Stimulated activated CD4-positive, alpha-beta T cell treated with anti-CD3 and anti-CD28 coated beads, Interleukin-1b, Interleukin-23, amount 100 ng/mL, for 24 hours (primary cell): Measurements from ENCODE around the gene EMSY.
"Not testable (repeated sequence)": the region's sequence is repeated elsewhere in the genome, so short reads cannot be mapped to it uniquely, and the experiment has no call there.

Experiments used
- DNase-seq, 4 experiments: peaks; one replicate each; pipeline ENCODE4 v3.0.0-alpha.2; 2020; ENCODE audit warnings: low read depth in 4 of 4, low spot score in 1 of 4

The EMSY gene

GRCh38 chr11:76444384-76445120 lies at the start of gene EMSY:
EMSY (plus strand) TSS chr11:76445018; CDS start chr11:76446939, 1,921 bp downstream.
- peak; percentile 59 to 90 (median 76) for DNase-seq

DNA sequence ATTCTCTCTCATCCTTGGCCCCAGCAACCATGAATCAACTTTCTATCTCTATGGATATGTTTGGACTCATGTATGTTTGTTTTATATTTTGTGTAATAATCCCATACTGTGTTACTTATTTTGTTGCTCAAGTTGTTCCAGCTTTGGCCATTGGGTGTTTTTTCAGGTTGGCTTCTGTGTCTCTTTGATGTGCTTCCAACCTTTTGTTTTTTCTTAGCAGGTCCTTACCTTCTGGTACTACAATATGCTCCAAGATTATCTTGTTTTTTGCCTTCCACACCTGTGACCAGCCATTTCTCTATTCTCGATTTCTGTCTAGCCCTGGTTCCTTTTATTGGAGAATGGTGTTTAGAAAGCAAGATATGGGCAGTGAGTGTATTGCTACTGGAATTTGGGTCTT lies 49.5 kb upstream of the EMSY start:
- no peak for DNase-seq

- DNase-seq = no peak
Observed at GRCh38 chr11:76397383-76397782, 47.4 kb upstream of the EMSY start.

DNA sequence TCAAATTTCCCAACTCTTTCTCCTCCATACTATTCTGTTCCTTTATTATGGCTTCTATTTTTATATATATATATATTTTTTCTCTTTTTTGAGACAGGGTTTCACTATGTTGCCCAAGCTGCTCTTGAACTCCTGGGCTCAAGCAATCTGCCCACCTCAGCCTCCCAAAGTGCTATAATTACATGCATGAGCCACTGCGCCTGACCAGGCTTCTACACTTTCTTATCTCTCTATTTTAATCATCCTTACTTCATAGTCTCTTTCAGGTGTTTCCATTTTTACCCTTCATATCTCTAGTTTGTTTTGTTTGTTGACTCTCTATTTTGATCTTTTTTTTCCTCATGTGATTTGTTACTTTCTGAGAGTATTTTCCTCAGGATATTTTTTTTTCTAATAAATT lies 43.9 kb upstream of the EMSY start:
- DNase-seq = no peak

DNA sequence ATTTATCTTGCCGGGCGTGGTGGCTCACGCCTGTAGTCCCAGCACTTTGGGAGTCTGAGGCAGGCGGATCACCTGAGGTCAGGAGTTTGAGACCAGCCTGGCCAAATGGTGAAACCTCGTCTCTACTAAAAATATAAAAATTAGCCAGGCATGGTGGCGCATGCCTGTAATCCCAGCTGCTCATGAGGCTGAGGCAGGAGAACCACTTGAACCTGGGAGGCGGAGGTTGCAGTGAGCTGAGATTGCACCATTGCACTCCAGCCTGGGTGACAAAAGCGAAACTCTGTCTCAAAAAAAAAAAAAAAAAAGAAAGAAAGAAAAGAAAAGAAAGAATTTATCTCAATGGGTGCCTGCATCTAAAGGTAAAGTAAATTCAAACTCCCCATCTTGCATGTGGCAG lies 43.3 kb upstream of the EMSY start:
- not testable (repeated sequence) for DNase-seq

DNA sequence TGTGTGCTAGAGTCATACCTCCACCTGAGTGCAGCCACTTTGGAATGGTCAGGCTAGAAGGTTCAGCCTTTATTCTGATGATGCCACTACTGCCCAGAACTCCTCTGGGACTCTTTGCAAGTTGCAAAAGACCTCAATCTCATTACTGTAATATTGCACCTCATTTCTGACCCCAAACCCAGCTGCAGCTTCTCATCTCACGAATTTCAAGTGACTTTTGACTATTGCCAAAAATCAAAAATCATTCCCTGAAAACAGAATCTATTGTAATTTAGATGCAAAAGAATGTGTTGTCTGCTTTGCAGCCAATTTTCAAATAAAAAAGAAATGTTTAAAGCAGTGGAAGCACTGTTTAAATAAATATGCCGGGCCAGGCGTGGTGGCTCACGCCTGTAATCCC lies 38.5 kb upstream of the EMSY start:
- DNase-seq = no peak

DNA sequence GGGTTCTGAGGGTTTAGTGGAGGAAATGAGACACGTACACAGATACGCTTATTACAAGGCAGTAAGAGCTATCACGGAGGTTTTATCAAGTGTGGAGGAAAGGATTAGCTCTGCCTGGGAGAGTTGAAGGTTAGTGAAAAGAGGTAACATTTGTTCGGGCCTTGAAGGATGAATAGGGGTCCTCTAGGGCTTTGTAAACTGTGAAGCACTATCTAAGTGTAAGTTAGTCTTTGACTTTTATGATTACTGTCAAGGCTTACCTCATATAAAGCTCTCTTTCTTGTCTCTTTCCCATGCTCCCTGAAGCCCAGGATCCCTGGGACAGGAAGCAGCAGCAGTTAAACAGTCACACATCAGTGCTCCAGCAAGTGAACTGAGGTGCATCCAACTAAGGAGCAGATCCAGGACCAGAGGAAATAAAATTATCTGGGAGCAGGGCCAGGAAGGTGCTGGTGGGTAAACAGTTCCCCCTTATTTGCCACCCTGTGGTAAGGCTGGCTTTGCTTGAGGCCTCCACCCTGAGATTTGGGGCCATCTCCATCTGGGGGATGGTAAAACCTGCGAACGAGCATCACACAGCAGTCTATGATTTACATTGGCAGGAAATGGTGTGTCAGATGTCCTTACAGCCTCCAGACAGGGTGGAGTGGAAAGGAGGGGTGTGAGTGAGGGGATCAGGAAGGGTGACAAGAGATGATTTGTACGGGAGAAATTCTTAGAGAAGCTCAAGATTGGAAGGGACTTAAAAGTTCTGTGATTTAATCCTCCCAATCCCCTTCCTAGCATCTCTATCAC lies 36.5 kb upstream of the EMSY start:
- DNase-seq = no peak

GRCh38 chr11:76410851-76411357 lies 33.9 kb upstream of the EMSY start:
- no peak for DNase-seq

DNA sequence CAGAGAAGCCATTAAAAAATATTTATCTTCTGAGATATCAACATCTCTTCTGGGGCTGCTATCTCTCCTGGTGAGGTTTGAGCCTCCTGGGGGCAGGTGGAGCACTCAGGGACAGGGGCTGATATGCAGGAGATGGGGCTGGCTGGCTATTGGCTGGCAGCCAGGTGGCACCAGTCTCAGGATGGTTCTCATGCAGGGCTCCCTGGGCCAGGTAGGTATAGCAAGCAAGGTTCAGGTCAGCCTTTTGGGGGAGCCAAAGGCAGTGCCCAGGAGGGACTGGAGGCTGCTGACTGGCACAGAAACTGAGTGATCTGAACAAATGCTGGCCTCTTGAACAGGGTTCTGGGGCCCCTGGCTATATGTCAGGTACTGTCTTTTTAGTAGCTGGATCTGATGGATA lies 29.7 kb upstream of the EMSY start:
- no peak for DNase-seq

DNA sequence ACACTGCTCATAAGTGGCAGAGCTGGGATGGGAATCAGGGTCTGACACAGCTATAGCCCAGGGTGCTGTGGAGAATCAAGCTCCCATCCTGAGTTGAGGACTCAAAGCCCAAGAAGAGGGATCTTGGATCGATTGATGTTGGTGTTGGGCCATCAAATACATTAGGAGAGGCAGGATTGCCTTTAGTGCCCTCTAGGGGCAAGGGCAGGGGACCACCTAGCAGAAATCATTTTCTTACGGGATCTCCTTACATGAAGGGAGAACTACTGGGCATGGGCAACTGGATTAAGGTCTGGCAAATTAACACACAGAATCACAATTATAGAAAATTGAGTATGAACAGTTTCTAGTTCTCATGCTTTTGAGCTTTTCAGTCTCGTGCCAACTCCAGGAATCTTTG lies 24.9 kb upstream of the EMSY start:
- no peak for DNase-seq

GRCh38 chr11:76424379-76424778 lies 20.4 kb upstream of the EMSY start:
- no peak for DNase-seq

DNA sequence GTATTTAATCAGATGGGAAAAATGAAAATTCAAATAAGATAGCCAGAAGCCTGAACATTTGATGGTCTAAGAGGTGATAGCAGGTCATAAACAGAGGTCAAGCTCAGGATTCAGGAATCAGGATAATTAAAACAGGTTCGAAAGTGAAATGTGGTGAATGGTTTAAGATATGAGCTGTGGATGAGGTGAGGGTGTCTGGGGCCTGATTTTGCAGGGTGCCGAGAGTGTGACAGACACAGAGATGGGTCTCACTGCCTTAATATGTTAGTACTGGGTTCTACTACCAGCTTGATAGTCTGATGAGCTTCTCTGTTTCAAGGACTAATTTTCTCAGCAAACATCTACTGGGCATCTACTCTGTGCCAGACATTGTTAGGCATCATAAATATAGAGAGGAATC lies 19.9 kb upstream of the EMSY start:
- no peak for DNase-seq

- no peak for DNase-seq
Observed at GRCh38 chr11:76426660-76427059, 18.2 kb upstream of the EMSY start.

- DNase-seq = no peak
Observed at GRCh38 chr11:76436020-76436419, 8.8 kb upstream of the EMSY start.

DNA sequence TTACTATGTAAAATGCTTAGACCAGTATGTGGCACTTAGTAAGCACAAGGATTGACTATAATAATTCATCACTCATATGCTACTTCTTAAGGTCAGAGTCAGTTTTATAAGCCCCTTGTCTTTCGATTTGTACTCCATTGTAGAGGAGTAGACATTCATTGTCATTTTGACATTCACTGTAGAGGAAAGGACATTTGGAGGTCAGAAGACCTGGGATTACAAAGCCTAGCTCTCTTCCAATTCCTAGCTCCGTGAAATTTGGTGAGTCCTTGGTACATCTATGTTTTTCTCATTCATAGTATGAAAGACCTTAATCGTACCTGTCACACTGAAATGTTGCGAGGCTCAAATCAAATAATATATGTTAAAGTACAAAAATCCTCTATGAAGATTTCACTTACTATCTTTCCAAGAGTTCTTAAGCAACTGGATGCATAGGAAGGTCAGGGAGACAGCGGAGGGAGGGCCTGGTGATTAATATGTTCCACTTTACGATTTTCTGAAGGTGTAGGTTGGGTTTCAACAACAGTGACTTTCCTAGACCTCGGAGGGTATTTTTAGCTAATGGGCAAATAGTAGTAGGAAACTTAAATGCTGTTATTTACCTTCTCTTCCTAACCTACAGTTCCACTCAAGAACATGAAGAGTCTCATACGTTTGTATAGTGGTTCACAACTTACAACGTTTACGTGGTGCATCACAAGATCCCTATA lies 1.4 kb upstream of the EMSY start:
- no peak for DNase-seq

- no peak for DNase-seq
Observed at GRCh38 chr11:76444065-76444383, 794 bp upstream of the EMSY start.

GRCh38 chr11:76445121-76446084 lies 585 bp downstream of the EMSY start:
- DNase-seq = peak; percentile 24 to 58 (median 33)

DNA sequence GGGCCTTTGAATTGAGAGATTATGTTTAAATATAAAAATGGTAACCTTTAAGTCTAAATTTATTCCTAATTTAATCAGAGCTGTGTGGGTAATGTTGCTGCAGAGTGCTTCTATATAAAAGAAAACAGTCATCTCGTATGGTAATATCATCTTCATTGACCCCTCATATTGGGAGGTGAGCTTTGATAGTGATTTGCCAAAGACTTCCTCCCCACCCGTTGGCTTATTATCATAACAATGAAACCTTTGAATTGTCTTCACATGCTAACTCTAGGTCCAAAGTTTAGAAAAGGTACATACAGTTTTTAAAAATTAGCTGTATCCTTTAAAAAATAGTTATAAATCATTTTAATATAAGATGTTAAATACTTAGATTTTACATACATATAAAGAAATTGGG lies 3.7 kb downstream of the EMSY start:
- DNase-seq = no peak

GRCh38 chr11:76453248-76453647 lies 8.4 kb downstream of the EMSY start:
- DNase-seq = no peak

- DNase-seq = no peak
Observed at GRCh38 chr11:76455331-76455730, 10.5 kb downstream of the EMSY start.

DNA sequence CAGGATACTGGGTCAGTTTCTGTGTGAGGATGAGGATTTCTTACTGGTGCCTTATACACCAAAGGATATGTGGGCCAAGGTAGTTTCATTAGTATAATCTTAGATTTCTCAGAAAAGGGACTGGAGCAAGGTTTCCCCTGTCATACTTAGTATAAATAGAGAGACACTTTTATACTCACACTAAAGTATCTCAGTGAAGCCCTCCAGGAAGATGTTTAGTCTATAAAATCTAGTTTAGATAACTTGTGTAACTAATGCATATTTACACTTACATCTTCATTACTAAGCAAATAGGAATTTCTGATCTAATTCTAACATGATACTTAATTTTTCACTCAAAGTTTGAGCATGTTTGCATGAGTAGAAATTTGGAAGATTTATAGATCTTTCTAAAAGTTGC lies 11.1 kb downstream of the EMSY start:
- no peak for DNase-seq
